NCI-H226 (cell line): ENCODE measurements around the gene FHAD1.

ENCODE experiments used
- DNase-seq: peaks from one replicate; pipeline ENCODE4 v3.0.0-alpha.2; 2015

Gene FHAD1

DNA sequence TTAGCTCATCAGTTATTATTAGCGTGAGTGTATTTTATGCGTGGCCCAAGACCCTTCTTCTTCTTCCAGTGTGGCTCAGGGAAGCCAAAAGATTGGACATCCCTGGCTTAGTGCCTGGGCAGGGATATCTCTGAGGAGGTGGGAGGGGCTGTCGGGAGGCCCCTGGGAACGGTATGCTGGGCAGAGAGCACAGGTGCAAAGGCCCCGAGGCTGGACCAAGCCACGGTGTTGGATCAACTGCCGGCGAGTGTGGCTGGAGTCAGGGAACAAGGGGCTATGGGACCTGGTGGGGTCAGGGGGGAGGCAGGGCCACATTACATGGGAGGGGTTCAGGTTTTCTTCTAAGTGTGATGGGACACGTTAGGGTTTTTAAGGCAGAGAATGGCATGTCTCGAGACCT lies 62.7 kb downstream of the FHAD1 start:
- DNase-seq, result no peak

DNA sequence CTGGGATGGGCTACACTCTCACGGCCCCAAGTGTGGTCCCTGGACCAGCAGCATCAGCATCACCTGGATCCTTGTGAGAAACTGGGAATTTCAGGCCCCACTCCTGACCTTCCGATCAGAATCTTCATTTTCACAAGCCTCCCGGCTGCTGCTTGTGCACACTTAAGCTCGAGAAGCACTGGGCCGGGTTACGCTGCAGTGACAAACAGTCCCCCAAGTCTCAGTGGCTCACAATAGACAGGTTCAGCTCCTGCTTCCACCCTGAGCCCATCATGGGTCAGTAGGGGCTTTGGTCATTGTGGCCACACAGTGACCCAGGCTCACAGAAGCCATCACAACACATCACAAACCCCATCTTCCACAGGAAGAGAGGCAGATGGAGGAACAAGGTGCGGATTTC lies 63.5 kb downstream of the FHAD1 start:
- DNase-seq, result no peak

GRCh38 chr1:15311122-15311822 lies 64.2 kb downstream of the FHAD1 start:
- no peak for DNase-seq

DNA sequence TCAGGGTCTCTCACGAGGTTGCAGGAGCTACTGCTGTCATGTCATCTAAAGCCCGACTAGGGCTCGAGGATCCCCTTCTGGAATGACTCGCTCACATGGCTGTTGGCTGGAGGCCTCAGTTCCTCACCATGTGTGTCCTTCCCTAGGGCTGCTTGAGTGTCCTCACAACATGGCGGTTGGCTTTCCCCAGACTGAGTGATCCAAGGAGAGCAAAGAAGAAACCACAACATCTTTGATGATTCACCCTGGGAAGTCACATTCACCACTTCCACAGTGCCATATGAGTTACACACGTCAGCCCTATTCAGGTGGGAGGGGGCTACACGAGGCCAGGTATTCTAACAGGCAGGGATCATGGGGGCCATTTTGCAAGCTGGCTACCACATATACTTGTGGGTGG lies 64.9 kb downstream of the FHAD1 start:
- no peak for DNase-seq

DNA sequence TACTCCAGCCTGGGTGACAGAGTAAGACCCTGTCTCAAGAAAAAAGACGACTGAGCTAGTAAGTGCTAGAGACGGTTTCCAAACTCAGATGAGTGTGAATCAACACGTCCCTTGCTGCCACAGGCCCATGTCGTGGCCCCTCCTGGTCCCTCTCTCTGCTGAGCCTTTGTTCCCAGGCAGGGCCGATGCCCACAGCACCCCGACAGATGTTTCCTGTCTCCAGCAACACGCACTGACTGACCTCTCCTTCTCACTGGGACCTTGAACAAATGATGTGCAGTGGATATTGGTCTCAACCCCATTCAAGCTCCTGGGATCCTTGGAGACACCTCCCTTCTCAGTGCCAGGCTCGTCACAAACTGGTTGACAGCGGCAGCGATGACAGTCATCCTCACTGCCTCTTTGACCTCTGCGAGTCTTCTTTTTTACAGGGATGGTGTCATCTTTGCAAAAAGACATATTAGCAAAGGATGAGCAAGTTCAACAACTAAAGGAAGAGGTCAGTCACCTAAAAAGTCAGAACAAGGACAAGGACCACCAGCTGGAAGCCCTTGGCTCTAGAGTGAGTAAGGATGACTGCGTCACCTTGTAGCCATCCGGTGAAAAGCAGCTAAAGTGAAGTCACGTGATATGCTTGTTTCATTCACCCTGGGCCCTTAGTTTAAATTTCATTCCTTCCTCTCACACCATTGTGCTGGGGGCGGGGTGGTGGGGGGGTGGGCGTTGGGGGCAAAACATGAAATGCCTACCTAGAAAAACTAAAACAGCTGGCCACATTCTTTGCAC lies 65.8 kb downstream of the FHAD1 start:
- no peak for DNase-seq

DNA sequence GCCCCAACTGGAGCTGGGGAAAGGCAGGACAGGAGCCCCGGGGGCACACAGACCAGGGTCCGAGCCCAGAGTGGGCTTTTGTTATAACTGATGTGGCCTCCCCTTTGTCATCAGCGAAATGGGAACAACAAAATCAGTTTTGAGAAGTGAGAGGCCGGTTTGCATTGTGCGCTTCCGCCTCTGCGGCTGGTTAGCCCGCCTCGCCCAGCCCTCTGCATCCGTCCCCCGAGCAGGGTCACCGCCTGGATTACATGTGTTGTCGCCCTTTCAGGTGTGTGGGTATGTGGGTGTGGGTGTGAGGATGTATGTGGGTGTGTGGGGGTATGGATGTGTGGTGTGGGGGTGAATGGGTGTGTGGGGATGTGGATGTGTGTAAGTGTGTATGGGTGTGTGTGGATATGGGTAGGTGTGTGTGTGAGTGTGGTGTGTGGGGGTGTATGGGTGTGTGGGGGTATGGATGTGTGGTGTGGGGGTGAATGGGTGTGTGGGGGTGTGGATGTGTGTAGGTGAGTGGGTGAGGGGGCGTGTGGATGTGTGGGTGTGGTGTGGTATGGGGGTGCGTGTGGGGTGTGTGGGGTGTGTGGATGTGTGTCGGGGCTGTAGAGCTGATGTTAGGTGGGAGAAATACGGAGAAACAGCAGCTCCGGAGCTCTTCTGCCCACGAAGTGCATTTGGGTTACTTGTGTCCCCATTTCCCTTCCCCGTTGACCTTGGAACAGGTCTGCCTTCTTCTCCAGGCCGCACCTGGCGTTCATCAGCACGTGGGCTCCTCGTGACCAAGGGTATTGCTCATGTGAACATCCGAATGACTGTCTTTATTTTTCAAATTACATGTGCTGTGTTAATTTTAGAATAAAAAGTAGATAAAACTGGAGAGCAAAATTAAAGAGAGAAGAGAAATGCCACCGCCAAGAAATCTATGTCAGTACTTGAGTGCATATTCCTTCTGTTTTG lies 67.6 kb downstream of the FHAD1 start:
- DNase-seq, result no peak

DNA sequence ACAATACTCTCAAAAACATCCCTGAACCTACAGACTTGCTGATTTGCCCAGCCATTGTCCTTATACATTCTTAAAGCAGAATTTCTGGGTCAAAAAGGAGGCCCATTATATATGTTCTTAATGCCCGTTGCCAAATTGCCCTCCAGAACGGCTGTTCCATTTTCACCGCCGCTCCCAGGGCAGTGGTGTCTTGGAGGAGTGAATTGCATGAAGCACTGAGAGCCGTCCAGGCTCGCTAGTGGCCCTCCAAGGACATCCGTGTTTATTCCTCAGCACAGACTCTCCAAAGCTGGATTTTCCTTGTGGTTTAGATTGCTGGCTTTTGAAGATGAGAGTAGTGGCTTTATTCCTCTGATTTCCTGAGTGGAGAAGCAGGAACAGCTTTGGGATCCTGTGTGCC lies 68.8 kb downstream of the FHAD1 start:
- no peak for DNase-seq

GRCh38 chr1:15316510-15316909 lies 69.5 kb downstream of the FHAD1 start:
- DNase-seq, result no peak

DNA sequence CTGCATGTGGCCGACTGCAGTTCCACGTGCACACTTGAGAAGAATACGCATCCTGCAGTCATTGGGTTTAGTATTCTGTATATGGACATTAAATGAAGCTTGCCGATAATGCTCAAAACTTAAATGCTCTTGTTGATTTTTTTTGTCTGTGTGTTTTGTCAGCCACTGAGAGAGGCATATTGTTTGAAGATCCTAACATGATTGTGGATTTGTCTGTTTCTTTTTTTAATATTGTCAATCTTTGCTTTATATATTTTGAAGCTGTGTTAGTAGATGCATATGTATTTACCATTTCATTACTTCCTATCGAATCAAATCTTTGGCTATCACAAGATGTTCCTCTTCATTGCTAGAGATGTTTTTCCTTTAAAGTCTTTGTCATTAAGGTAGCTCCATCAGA lies 73.2 kb downstream of the FHAD1 start:
- DNase-seq, result no peak

- no peak for DNase-seq
Observed at GRCh38 chr1:15321601-15322000, 74.6 kb downstream of the FHAD1 start.

- no peak for DNase-seq
Observed at GRCh38 chr1:15322648-15323350, 75.8 kb downstream of the FHAD1 start.

DNA sequence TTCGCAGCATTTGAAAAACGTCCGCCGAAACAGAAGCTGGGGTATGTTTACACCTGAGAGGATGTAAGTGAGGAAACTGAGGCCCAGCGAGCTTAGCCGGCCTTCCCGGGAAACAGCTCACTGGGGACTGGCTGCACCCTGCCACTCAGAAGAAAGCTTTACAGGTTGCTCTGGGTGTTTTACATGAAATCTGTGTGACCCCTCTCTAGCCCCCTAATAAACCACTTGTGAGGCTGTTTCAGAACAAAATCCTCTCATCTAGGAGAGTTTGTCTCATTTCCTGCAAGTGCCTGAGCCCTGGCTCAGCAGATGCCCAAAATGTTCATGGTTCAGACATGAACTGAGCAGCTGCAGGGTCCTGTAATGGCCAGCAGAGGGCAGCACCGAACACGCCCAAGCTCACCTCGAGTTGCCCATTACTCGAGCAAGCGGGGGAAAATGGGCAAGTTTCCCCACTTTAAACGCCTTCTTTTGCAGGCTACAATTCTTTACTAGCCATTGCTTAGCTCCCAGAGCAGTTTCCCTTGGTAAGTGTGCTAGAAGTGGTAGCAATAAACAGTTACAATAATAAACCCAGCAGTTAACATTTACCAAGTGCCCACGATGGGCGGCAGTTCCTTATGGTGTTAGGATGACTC lies 76.4 kb downstream of the FHAD1 start:
- DNase-seq, result peak; percentile 68

DNA sequence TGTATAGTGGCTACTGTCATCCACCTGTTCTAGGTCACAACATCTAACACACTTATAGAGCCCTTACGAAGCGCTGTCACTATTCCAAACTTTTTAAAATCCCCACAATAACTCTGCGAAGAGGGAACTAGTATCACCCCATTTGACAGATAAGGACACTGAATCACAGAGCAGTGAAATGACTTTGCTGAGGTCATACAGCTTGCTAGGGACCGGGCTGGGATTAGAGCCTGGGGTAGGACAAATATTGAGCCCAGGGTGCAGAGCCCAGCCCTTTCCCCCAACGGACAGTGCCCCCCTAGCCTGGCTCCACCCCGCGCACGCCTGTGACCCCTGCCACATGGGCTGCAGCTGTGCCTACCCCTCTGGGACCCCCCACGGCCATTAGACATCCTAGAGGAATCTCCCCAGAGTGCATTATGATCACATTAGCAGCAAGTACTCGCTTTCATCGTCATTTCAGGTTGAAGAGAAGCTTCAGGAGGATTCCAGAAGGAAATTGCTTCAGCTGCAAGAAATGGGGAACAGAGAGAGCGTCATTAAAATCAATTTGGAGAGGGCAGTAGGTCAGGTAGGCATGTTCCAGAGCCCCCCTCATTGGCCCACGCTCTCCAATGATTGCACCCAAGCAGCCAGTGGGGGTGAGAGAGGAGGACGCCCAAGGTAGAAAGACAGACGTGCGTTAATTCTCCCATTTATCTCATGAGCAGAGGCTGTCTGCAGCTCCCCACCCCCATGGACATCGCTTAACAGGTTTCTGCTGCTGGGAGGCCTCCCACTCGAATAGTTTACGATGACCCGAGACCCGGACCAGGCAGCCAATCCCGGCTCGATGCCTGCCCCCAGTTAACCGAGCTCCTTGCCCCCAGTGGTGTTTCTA lies 77.2 kb downstream of the FHAD1 start:
- no peak for DNase-seq

DNA sequence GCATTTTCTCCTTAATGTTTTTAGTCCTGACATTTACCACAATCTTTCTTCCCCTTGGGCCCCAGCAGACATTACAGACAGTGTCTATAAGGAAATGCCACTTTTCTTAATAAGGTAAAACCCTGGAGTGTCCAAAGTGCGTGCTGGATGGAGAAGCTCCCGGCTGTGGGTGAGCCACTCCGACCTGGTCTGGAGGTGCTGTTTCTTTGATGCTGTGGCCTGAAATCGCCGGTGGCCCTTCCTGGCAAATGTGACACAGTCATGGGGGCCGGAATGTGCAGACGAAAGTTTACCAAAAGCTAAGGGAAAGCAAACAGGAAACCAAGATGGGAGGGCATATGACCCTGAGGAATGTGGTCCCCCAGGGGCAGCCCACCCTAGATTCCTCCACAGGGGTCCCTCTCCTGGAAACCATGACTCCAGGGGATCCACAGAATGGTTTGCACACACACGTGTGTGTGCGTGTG lies 77.9 kb downstream of the FHAD1 start:
- DNase-seq, result no peak

DNA sequence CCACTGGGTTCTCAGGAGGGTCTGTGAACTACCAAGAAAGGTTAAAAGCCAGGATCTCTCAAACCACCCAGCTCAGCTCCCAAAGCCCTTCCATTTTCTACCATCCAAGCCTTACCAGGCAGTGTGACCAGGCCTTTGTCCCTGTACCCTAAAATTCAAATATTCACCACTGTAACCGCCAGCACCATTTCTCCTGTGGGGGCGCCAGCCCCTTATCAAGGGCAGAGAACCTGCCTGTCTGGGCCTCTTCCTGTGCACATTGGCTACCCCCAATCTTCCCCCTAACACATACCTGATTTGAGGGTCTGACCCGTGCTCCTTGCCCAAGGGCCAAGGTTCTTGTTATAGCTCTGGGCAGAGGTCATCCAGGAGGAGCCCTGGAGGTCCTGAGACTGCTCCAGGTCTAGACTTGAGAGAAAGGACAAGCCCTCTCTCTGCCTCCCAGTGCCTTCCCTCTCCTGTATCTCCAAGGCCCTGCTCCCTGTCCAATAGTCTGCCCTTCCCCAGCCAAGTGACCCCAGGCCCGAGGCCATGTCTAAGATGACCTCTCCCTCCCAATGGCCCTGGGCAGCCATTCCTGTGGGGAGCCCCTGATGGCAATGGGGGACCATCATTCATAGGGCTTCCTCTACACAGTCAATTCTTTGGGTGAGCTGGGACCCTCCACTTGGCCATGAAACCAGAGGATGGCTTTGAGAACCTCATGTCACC lies 78.5 kb downstream of the FHAD1 start:
- no peak for DNase-seq

- DNase-seq, result no peak
Observed at GRCh38 chr1:15326691-15327588, 79.9 kb downstream of the FHAD1 start.

GRCh38 chr1:15328351-15329103 lies 81.5 kb downstream of the FHAD1 start:
- no peak for DNase-seq

DNA sequence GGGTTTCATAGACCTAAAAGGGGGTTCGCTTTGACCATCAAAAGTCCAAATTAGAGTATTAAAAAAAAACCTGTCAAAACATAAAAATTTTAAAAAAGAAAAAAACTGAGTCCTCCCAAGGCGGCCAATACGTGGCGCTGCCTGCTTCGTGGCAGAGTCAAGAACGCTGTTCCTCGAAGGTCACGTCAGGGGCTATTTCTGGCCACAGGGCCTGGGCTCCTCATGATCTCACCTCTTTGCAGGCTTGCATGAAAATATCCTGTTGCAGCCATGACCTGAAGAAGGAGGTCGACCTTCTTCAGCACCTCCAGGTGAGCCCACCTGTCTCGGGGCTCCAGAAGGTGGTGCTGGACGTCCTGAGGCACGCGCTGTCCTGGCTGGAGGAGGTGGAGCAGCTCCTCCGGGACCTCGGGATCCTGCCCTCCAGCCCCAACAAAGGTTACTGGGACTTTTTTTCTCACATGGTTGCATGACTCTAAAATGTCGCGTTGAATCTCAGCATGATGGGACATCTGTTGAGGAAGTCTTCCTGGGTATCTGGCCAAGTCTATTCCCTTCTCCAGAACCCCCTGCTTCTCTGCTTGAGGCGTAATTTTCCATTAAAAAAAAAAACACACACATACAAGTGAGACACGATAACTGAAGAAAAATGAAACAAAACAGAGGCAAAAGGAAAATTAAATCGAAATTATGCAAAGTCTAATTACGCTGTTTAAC lies 82.2 kb downstream of the FHAD1 start:
- DNase-seq, result no peak
